ENCODE data around the gene GTF2H1.

GTF2H1 gene

GRCh38 chr11:18330921-18331320, 8.6 kb downstream of the GTF2H1 start:
- no peak for DNase-seq
- no peak for TF ChIP-seq CTCF (IDR thresholded peaks at IDR 0.05; ENCODE audit: low read depth, low read length, missing control alignments)
- H3K27ac ChIP-seq: no peak overlapping the region
- H3K4me3 ChIP-seq (ENCODE audit: low read depth, low read length): no peak overlapping the region
- H3K27me3 ChIP-seq (replicated peaks): no peaks in the 10 kb centered on the region
- H3K36me3 ChIP-seq (replicated peaks): peaks cover 35% of the 10 kb centered on the region
- in situ Hi-C loops (cut with HindIII; ENCODE audit: low pct_ligation_motif_present, low sequenced_read_pairs): no loop called here

GRCh38 chr11:18332302-18332701, 9.9 kb downstream of the GTF2H1 start:
- no peak for DNase-seq
- Histone ChIP-seq H3K36me3 (replicated peaks) (peaks cover 45% of the 10 kb centered on the region), H3K27me3 (replicated peaks) (no peaks in the 10 kb centered on the region), H3K4me3 (ENCODE audit: low read depth, low read length) (no peak overlapping the region), H3K27ac (no peak overlapping the region)
- in situ Hi-C loops (cut with HindIII; ENCODE audit: low pct_ligation_motif_present, low sequenced_read_pairs): no loop called here
- TF ChIP-seq CTCF (IDR thresholded peaks at IDR 0.05; ENCODE audit: low read depth, low read length, missing control alignments): no peak

- H3K27ac ChIP-seq: no peak overlapping the region
- TF ChIP-seq CTCF (IDR thresholded peaks at IDR 0.05; ENCODE audit: low read depth, low read length, missing control alignments): no peak
- in situ Hi-C loops (cut with HindIII; ENCODE audit: low pct_ligation_motif_present, low sequenced_read_pairs): no loop called here
- no peak for DNase-seq
- no peak overlapping the region for H3K4me3 ChIP-seq (ENCODE audit: low read depth, low read length)
- peaks cover 51% of the 10 kb centered on the region for H3K36me3 ChIP-seq (replicated peaks)
- no peaks in the 10 kb centered on the region for H3K27me3 ChIP-seq (replicated peaks)
These were observed 10.5 kb downstream of the GTF2H1 start for GRCh38 chr11:18332891-18333290.

- in situ Hi-C loops (cut with HindIII; ENCODE audit: low pct_ligation_motif_present, low sequenced_read_pairs): no loop called here
- H3K4me3 ChIP-seq (ENCODE audit: low read depth, low read length): no peak overlapping the region
These were observed 25.2 kb downstream of the GTF2H1 start for GRCh38 chr11:18347471-18348125.

GRCh38 chr11:18352581-18352980, 30.2 kb downstream of the GTF2H1 start:
- H3K27ac ChIP-seq: no peak overlapping the region
- DNase-seq: no peak

More at GRCh38 chr11:18347471-18348125, 25.2 kb downstream of the GTF2H1 start:
- peak overlapping the region; percentile 59 for H3K27ac ChIP-seq
- H3K27me3 ChIP-seq (replicated peaks): no peaks in the 10 kb centered on the region
- peak; percentile 48 for DNase-seq
- peaks cover 17% of the 10 kb centered on the region for H3K36me3 ChIP-seq (replicated peaks)
- no peak for TF ChIP-seq CTCF (IDR thresholded peaks at IDR 0.05; ENCODE audit: low read depth, low read length, missing control alignments)

More at GRCh38 chr11:18352581-18352980, 30.2 kb downstream of the GTF2H1 start:
- no peaks in the 10 kb centered on the region for H3K27me3 ChIP-seq (replicated peaks)
- peaks cover 16% of the 10 kb centered on the region for H3K36me3 ChIP-seq (replicated peaks)
- no peak overlapping the region for H3K4me3 ChIP-seq (ENCODE audit: low read depth, low read length)
- in situ Hi-C loops (cut with HindIII; ENCODE audit: low pct_ligation_motif_present, low sequenced_read_pairs): no loop called here
- TF ChIP-seq CTCF (IDR thresholded peaks at IDR 0.05; ENCODE audit: low read depth, low read length, missing control alignments): no peak

All from brain microvascular endothelial cell (primary cell).